ENCODE data around the gene PRKCSH.

DNA sequence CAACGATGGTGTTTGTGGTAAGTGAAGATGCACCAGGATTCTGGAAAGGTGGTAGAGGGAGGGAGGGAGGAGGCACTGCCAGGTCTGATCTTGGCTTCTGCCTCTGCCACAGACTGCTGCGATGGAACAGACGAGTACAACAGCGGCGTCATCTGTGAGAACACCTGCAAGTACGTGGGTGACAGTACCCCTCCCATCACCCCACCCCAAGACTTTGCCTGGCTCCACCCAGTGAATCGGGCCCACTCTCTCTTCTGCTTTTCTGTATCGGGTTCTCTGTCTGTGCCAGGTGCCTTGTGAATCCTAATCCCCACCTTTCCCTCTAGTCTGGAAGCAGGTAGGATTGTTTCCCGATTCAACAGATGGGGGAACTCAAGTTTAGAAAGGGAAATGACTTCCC lies 2.5 kb downstream of the PRKCSH start:
- no peak for TF ChIP-seq JUNB (IDR thresholded peaks at IDR 0.05; ENCODE audit: unreplicated experiment)
- TF ChIP-seq POLR2AphosphoS5 (IDR thresholded peaks at IDR 0.05; ENCODE audit: low read depth): no peak
- TF ChIP-seq, protein P1, sequence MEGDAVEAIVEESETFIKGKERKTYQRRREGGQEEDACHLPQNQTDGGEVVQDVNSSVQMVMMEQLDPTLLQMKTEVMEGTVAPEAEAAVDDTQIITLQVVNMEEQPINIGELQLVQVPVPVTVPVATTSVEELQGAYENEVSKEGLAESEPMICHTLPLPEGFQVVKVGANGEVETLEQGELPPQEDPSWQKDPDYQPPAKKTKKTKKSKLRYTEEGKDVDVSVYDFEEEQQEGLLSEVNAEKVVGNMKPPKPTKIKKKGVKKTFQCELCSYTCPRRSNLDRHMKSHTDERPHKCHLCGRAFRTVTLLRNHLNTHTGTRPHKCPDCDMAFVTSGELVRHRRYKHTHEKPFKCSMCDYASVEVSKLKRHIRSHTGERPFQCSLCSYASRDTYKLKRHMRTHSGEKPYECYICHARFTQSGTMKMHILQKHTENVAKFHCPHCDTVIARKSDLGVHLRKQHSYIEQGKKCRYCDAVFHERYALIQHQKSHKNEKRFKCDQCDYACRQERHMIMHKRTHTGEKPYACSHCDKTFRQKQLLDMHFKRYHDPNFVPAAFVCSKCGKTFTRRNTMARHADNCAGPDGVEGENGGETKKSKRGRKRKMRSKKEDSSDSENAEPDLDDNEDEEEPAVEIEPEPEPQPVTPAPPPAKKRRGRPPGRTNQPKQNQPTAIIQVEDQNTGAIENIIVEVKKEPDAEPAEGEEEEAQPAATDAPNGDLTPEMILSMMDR (conservative IDR thresholded peaks at IDR 0.05; ENCODE audit: low read depth in 2 of 2): no peak
- TF ChIP-seq EZH2 (IDR thresholded peaks at IDR 0.05; ENCODE audit: low read depth, unreplicated experiment): no peak

Measured in GM23338 (cell line).